H9 (cell line): ENCODE measurements around the gene KIF26A. TPM values are rescaled to one million over a fixed set of nuclear protein-coding genes. Genes with fewer than 3 reads are reported as not detected.

Experiments
- DNase-seq: peaks from one replicate; pipeline ENCODE4 v3.0.0-alpha.2; 2017
- H2AFZ ChIP-seq: one replicate; pipeline ENCODE4 v1.6.1; 2013; ENCODE audit warnings: mild to moderate bottlenecking, low read length, control low read depth, moderate library complexity
- H2AK5ac ChIP-seq: 2 replicates; pipeline ENCODE4 v1.6.1; 2013; ENCODE audit warnings: low read length, control low read depth, mixed read lengths; ENCODE audit not compliant: insufficient read length
- H2BK120ac ChIP-seq: one replicate; pipeline ENCODE4 v1.6.1; 2013; ENCODE audit warnings: low read depth, mild to moderate bottlenecking, low read length, control low read depth, inconsistent platforms; ENCODE audit not compliant: poor library complexity, severe bottlenecking
- H2BK12ac ChIP-seq: 2 replicates; pipeline ENCODE4 v1.6.1; 2013; ENCODE audit warnings: low read length, control low read depth, mixed read lengths, low read depth; ENCODE audit not compliant: insufficient read length
- H2BK15ac ChIP-seq: 2 replicates; pipeline ENCODE4 v1.6.1; 2013; ENCODE audit warnings: low read depth, low read length, control low read depth
- H2BK20ac ChIP-seq: one replicate; pipeline ENCODE4 v1.6.1; 2013; ENCODE audit warnings: low read depth, mild to moderate bottlenecking, low read length, control low read depth, inconsistent platforms; ENCODE audit not compliant: poor library complexity, severe bottlenecking
- H2BK5ac ChIP-seq: 2 replicates; pipeline ENCODE4 v1.6.1; 2013; ENCODE audit warnings: low read length, control low read depth, mixed read lengths; ENCODE audit not compliant: insufficient read length
- H3K14ac ChIP-seq: 2 replicates; pipeline ENCODE4 v1.6.1; 2013; ENCODE audit warnings: low read length, control low read depth; ENCODE audit not compliant: insufficient read depth
- H3K18ac ChIP-seq: 2 replicates; pipeline ENCODE4 v1.6.1; 2013; ENCODE audit warnings: low read depth, mild to moderate bottlenecking, mixed read lengths, low read length, control low read depth; ENCODE audit not compliant: insufficient read length
- H3K23ac ChIP-seq: 2 replicates; pipeline ENCODE4 v1.6.1; 2013; ENCODE audit warnings: low read length, control low read depth, mixed read lengths, low read depth; ENCODE audit not compliant: insufficient read length
- H3K23me2 ChIP-seq: 2 replicates; pipeline ENCODE4 v1.6.1; 2013; ENCODE audit warnings: low read depth, mild to moderate bottlenecking, mixed read lengths, low read length, control low read depth; ENCODE audit not compliant: insufficient read length, poor library complexity, severe bottlenecking
- H3K27ac ChIP-seq: 2 replicates; pipeline ENCODE4 v1.5.1; 2013; ENCODE audit warnings: low read length, control low read depth, mixed read lengths, low read depth; ENCODE audit not compliant: insufficient read length
- H3K27me3 ChIP-seq: 2 replicates; pipeline ENCODE4 v1.6.1; 2013; ENCODE audit warnings: low read length, control low read depth, inconsistent platforms; ENCODE audit not compliant: insufficient read depth
- H3K4ac ChIP-seq: 2 replicates; pipeline ENCODE4 v1.6.1; 2013; ENCODE audit warnings: low read depth, mild to moderate bottlenecking, control low read depth, inconsistent platforms, low read length, moderate library complexity
- H3K4me1 ChIP-seq: 2 replicates; pipeline ENCODE4 v1.6.1; 2013; ENCODE audit warnings: low read length, control low read depth, inconsistent platforms; ENCODE audit not compliant: insufficient read depth
- H3K4me2 ChIP-seq: 2 replicates; pipeline ENCODE4 v1.6.1; 2013; ENCODE audit warnings: low read length, control low read depth, mixed read lengths; ENCODE audit not compliant: insufficient read length, insufficient read depth
- H3K56ac ChIP-seq: 2 replicates; pipeline ENCODE4 v1.6.1; 2013; ENCODE audit warnings: low read depth, mild to moderate bottlenecking, mixed read lengths, low read length, control low read depth; ENCODE audit not compliant: insufficient read length
- H3K79me1 ChIP-seq: 2 replicates; pipeline ENCODE4 v1.6.1; 2013; ENCODE audit warnings: low read depth, mild to moderate bottlenecking, moderate library complexity, low read length, control low read depth, inconsistent platforms; ENCODE audit not compliant: insufficient read depth, poor library complexity, severe bottlenecking
- H3K79me2 ChIP-seq: 2 replicates; pipeline ENCODE4 v1.6.1; 2013; ENCODE audit warnings: low read length, control low read depth, inconsistent platforms; ENCODE audit not compliant: insufficient read depth
- H3K9ac ChIP-seq: 2 replicates; pipeline ENCODE4 v1.6.1; 2013; ENCODE audit warnings: low read length, control low read depth, mixed read lengths; ENCODE audit not compliant: insufficient read length; ENCODE audit errors: extremely low read depth
- H3K9me3 ChIP-seq: one replicate; pipeline ENCODE4 v1.6.1; 2013; ENCODE audit warnings: low read depth, low read length, inconsistent platforms; ENCODE audit not compliant: control insufficient read depth
- H3T11ph ChIP-seq: one replicate; pipeline ENCODE4 v1.6.1; 2013; ENCODE audit warnings: mild to moderate bottlenecking, low read length, control low read depth, inconsistent platforms
- H4K20me1 ChIP-seq: one replicate; pipeline ENCODE4 v1.6.1; 2013; ENCODE audit not compliant: control insufficient read depth, insufficient read length, insufficient read depth
- H4K5ac ChIP-seq: 2 replicates; pipeline ENCODE4 v1.6.1; 2013; ENCODE audit warnings: low read depth, mild to moderate bottlenecking, mixed read lengths, low read length, control low read depth; ENCODE audit not compliant: insufficient read length
- H4K8ac ChIP-seq: replicated peaks from 2 replicates; pipeline ENCODE4 v1.6.1; 2013; ENCODE audit warnings: low read length, control low read depth, mixed read lengths, low read depth; ENCODE audit not compliant: insufficient read length
- H4K91ac ChIP-seq: 2 replicates; pipeline ENCODE4 v1.6.1; 2013; ENCODE audit warnings: low read depth, mild to moderate bottlenecking, moderate library complexity, mixed read lengths, low read length, control low read depth; ENCODE audit not compliant: insufficient read length
- H3K27ac Mint-ChIP-seq, 3 experiments: 2 replicates in 2 of 3; 3 replicates in 1 of 3; pipeline ENCODE4 v1.8.0; 2020 to 2021; ENCODE audit warnings: mixed read lengths in 3 of 3, mild to moderate bottlenecking in 1 of 3, moderate library complexity in 1 of 3
- H3K27me3 Mint-ChIP-seq: 2 replicates; pipeline ENCODE4 v1.8.0; 2021; ENCODE audit warnings: low read depth, mild to moderate bottlenecking, moderate library complexity, mixed read lengths
- H3K36me3 Mint-ChIP-seq, 3 experiments: 2 replicates in 2 of 3; 3 replicates in 1 of 3; pipeline ENCODE4 v1.8.0; 2020 to 2021; ENCODE audit warnings: low read depth in 3 of 3, mixed read lengths in 3 of 3; ENCODE audit not compliant: insufficient read depth in 1 of 3
- H3K4me1 Mint-ChIP-seq, 2 experiments: 2 replicates each; pipeline ENCODE4 v1.8.0; 2020; ENCODE audit warnings: mixed read lengths in 2 of 2
- H3K4me3 Mint-ChIP-seq, 2 experiments: 2 replicates in 1 of 2; 3 replicates in 1 of 2; pipeline ENCODE4 v1.8.0; 2020 to 2021; ENCODE audit warnings: mild to moderate bottlenecking in 2 of 2, mixed read lengths in 2 of 2, moderate library complexity in 1 of 2
- H3K9me3 Mint-ChIP-seq, 2 experiments: 2 replicates in 1 of 2; 3 replicates in 1 of 2; pipeline ENCODE4 v1.8.0; 2020; ENCODE audit warnings: mild to moderate bottlenecking in 2 of 2, mixed read lengths in 2 of 2, moderate library complexity in 1 of 2
- WGBS: extraction: QIAGEN DNeasy Blood & Tissue Kit; methylation state at CpG from one replicate; pipeline ENCODE4 v1.1.7; 2013; ENCODE audit warnings: missing lambda C conversion rate, low lambda C conversion rate, mixed read lengths; ENCODE audit not compliant: insufficient read length; ENCODE audit errors: extremely low coverage; 5-methylcytosine and 5-hydroxymethylcytosine counted together
- total RNA-seq: library from RNA; stranded (reverse); gene quantifications from 2 replicates; pipeline ENCODE4 v1.2.1, GENCODE V29; 2021
- TF ChIP-seq, protein P1 (sequence below): fragments of 200-600 bp; sonication (generic); conservative IDR thresholded peaks from 3 replicates; pipeline ENCODE4 v1.8.0; 2021; ENCODE audit warnings: antibody characterized with exemption, mild to moderate bottlenecking

The KIF26A gene
- total RNA-seq, 1 experiment from 2014 or later: 44.2 TPM

DNA sequence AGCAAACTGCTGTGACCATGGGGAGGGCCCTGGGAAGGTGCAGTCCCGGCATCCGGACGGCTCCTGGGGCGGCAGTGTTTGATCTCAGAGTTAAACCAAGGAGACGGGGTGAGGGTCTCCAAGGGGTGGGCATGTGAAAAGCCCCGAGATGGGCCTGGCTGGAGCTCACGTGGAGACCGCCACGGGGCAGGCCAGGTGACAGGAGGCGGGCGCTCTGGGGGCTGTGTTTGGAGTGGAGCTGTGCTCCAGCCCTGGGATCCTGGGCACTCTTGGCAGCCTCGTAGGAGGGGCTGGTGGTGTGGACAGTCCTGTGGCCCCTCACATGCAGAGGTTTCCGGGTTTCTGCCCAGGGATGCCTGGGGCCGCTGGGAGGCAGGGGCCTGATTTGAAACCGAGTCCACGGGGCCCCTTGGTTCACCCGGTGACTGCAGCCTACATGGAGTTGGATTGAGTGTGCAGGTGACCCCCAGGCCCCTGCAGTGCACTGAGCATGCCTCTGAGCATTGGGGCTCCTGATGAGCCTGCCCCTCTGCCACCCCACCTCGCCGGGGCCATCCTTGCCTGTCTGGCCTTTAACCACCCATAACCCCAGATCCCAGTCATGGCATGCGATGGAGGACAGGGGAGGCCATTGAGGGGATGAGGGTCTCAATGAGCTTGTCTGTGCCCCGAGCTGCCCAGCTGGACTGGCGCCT is 8.4 kb downstream of the KIF26A start:
- H4K5ac ChIP-seq: no peak overlapping the region
- Mint-ChIP-seq H3K27ac (peak overlapping the region in 1 of 3 experiments; percentile 18; a peak in 1 of 7 replicates), H3K27me3 (no peaks in the 10 kb centered on the region), H3K9me3 (no peaks in the 10 kb centered on the region), H3K4me1 (peaks cover 33 to 42% of the 10 kb centered on the region in 2 experiments), H3K4me3 (no peak overlapping the region), H3K36me3 (peaks cover 2 to 17% (median 10%) of the 10 kb centered on the region in 3 experiments; a peak in 6 of 7 replicates)
- H4K20me1 ChIP-seq: no peaks in the 10 kb centered on the region
- H3K27ac ChIP-seq: no peak overlapping the region
- no CpG with 5 or more reads among the region's 22 CpGs for whole genome bisulfite sequencing
- no peak overlapping the region for H2BK15ac ChIP-seq
- H4K8ac ChIP-seq: no peak overlapping the region
- no peak overlapping the region for H3K23ac ChIP-seq
- no peaks in the 10 kb centered on the region for H3K27me3 ChIP-seq
- H2BK120ac ChIP-seq: no peak overlapping the region
- H3K56ac ChIP-seq: no peak overlapping the region
- TF ChIP-seq, protein P1, sequence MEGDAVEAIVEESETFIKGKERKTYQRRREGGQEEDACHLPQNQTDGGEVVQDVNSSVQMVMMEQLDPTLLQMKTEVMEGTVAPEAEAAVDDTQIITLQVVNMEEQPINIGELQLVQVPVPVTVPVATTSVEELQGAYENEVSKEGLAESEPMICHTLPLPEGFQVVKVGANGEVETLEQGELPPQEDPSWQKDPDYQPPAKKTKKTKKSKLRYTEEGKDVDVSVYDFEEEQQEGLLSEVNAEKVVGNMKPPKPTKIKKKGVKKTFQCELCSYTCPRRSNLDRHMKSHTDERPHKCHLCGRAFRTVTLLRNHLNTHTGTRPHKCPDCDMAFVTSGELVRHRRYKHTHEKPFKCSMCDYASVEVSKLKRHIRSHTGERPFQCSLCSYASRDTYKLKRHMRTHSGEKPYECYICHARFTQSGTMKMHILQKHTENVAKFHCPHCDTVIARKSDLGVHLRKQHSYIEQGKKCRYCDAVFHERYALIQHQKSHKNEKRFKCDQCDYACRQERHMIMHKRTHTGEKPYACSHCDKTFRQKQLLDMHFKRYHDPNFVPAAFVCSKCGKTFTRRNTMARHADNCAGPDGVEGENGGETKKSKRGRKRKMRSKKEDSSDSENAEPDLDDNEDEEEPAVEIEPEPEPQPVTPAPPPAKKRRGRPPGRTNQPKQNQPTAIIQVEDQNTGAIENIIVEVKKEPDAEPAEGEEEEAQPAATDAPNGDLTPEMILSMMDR: no peak
- no peaks in the 10 kb centered on the region for H3K79me1 ChIP-seq
- no peak overlapping the region for H2AK5ac ChIP-seq
- no peak overlapping the region for H2AFZ ChIP-seq
- H3K4me2 ChIP-seq: no peak overlapping the region
- no peaks in the 10 kb centered on the region for H3K9me3 ChIP-seq
- no peak overlapping the region for H3K14ac ChIP-seq
- no peak overlapping the region for H3K18ac ChIP-seq
- no peak overlapping the region for H2BK20ac ChIP-seq
- no peak overlapping the region for H3K9ac ChIP-seq
- H3K4me1 ChIP-seq: peaks cover 2% of the 10 kb centered on the region; the same call in 1 of the 2 replicates
- no peak overlapping the region for H3T11ph ChIP-seq
- H3K4ac ChIP-seq: no peak overlapping the region
- H3K79me2 ChIP-seq: peaks cover 14% of the 10 kb centered on the region; the same call in 1 of the 2 replicates
- no peak overlapping the region for H2BK5ac ChIP-seq
- no peak overlapping the region for H4K91ac ChIP-seq
- no peaks in the 10 kb centered on the region for H3K23me2 ChIP-seq
- peak; percentile 20 for DNase-seq
- H2BK12ac ChIP-seq: no peak overlapping the region
